MG63 (cell line): ENCODE measurements around the gene TMPRSS7. TPM values are rescaled to one million over a fixed set of nuclear protein-coding genes. Genes with fewer than 3 reads are reported as not detected.
"Not testable (repeated sequence)": the region's sequence is repeated elsewhere in the genome, so short reads cannot be mapped to it uniquely, and the experiment has no call there.

Source experiments
- DNase-seq: peaks from one replicate; pipeline ENCODE4 v3.0.0-alpha.2; 2020
- H3K27me3 ChIP-seq: fragments of 250-450 bp; sonication (Bioruptor Pico); 2 replicates; pipeline ENCODE4 v1.5.1; 2020; ENCODE audit warnings: mild to moderate bottlenecking, moderate library complexity
- H3K36me3 ChIP-seq: fragments of 250-450 bp; sonication (Bioruptor Pico); 2 replicates; pipeline ENCODE4 v1.5.1; 2020; ENCODE audit warnings: mild to moderate bottlenecking, moderate library complexity
- H3K4me3 ChIP-seq: fragments of 250-450 bp; sonication (Bioruptor Pico); 2 replicates; pipeline ENCODE4 v1.5.1; 2020; ENCODE audit warnings: mild to moderate bottlenecking, moderate library complexity
- H3K9me3 ChIP-seq: fragments of 250-450 bp; sonication (Bioruptor Pico); 2 replicates; pipeline ENCODE4 v1.5.1; 2020; ENCODE audit warnings: mild to moderate bottlenecking, moderate library complexity
- total RNA-seq: library from RNA; depleted of rRNA; stranded (reverse); fragments of >200 nt; shearing (Covaris generic); gene quantifications from 2 replicates; pipeline ENCODE4 v1.2.3, GENCODE V29; 2014; ENCODE audit warnings: low replicate concordance

Gene TMPRSS7
- total RNA-seq, 1 experiment from 2014 or later: not detected

DNA sequence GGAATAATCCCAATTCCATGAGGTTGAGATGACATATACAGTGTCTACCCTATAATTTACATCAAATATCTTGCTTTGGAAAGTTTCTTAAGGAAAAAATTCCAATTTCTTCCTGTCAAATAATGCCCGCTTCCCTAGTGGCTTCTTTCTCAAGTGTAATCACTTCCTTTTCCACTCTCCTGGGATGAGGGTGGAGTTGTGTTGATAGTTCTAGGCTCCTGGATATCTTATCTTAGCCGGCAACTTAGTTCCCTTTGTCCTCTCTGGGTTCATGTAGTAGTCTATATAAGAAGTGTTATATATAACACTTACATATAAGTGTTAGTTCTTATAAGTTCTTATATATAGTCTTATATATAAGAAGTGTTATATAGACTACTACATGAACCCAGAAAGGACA lies 24.9 kb upstream of the TMPRSS7 start:
- Histone ChIP-seq H3K27me3 (no peaks in the 10 kb centered on the region), H3K4me3 (no peak overlapping the region), H3K36me3 (no peaks in the 10 kb centered on the region), H3K9me3 (0 out of 2 replicates have a peak, but pooled peaks cover 2% of the 10 kb centered on the region)
- no peak for DNase-seq

DNA sequence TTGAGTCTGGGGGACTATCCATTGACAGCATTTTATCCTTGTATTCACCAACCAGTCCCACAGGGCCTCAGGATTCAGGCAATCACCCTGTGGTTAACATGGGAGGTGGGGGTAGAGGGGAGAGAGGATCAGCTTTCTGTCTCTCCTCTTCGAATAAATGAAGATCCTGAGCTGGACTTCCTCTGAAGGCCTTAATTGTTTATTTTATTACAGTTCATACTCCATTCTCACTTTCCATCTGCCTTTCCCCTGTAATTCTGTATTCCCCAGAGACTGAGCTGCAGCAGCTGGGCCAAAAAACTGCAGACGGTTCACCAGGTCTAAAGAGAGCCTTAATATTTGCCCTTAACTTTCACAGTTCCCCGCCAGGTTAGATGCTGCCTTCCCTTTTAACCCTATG lies 23.9 kb upstream of the TMPRSS7 start:
- Histone ChIP-seq H3K4me3 (no peak overlapping the region), H3K36me3 (no peaks in the 10 kb centered on the region), H3K27me3 (no peaks in the 10 kb centered on the region), H3K9me3 (0 out of 2 replicates have a peak, but pooled peaks cover 2% of the 10 kb centered on the region)
- no peak for DNase-seq

DNA sequence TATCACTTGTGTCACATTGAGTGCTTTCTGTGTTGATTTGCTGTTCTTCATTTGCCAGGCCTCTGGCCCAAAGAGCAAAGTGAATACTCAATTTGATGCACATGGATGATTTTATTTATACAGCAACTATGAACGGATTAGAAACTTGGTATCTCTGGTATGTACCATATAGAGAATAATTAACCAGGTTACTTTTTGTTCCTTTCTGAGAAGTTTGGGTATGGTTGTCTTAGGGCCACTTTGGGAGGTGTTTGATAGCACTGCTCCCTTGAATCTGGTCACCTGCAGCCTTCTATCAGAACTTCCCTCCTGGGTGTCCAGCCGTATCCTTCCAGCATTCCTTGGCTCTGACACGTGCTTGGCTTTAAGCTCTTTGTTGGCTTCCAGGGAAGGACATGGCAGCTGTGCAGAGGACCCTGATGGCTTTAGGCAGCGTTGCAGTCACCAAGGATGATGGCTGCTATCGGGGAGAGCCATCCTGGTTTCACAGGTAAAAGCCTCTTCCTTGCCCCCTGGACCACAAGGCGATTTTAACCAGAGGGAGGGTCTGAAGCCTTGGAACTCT lies 23.1 kb upstream of the TMPRSS7 start:
- Histone ChIP-seq H3K9me3 (0 out of 2 replicates have a peak, but pooled peaks cover 2% of the 10 kb centered on the region), H3K27me3 (no peaks in the 10 kb centered on the region), H3K36me3 (no peaks in the 10 kb centered on the region), H3K4me3 (no peak overlapping the region)
- DNase-seq: no peak

DNA sequence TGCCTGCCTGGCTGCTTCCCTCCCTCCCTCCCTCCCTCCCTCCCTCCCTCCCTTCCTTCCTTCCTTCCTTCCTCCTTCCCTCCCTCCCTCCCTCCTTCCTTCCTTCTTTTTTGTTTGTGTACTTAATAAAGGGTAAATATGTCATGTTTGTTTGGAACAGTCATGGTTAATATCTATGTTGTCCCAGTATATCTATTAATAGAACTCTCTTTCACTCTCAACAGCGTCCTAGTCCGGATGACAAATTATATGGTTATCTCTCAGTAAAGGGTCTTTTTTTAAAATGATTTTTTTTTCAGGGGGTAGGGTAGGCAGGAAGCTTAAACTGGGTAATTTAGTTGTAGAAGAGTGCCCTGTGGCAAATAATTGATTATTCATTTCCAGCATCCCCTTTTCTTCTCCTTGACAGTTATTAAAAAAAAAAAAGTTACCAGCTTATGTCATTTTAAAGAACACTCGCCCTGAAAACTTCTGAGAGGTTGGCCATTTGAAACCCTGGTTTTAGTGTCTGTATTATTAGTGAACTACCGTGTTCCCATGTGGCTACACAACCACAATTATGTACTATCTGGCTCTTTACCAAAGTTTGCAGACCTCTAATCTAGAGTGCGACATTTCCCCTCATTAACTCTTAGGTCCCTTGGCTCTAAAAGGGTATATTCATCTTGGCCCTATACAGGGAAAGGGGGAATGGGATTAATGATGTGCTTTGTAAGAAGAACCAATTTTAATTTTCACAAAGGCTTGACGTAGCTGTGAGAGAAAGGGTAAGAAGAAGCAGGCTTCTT lies 22.1 kb upstream of the TMPRSS7 start:
- no peak for DNase-seq

DNA sequence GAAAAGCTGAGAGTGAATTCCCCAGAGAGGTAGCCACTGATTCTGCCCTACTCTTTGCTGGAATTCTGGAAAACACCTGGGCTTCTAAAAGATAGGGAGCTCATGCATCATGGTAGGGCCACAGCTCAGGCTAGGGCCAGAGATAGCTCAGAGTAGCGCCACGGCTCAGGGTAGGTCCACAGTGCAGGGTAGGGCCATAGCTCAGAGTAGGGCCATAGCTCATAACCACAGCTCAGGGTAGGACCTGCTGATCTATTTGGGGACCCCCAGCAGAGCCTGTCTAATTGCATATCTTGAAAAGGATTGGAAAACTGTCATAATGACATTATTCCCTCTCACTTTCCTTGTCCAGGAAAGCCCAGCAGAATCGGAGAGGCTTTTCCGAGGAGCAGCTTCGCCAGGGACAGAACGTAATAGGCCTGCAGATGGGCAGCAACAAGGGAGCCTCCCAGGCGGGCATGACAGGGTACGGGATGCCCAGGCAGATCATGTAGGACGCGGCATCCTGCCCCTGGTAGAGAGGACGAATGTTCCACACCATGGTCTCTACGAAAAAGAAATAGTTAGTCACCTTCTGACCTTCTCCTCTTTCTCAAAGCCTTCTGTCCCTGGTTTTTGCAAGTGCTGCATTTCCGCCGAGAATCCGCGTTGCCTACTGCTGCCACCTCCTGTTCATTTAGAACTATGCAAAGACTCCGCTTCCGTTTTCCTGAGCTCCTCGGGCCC lies 21.3 kb upstream of the TMPRSS7 start:
- DNase-seq: peak; percentile 59
- Histone ChIP-seq H3K36me3 (no peaks in the 10 kb centered on the region), H3K27me3 (no peaks in the 10 kb centered on the region), H3K4me3 (no peak overlapping the region), H3K9me3 (0 out of 2 replicates have a peak, but pooled peaks cover 2% of the 10 kb centered on the region)

More for the DNA sequence above, 22.1 kb upstream of the TMPRSS7 start:
- H3K4me3 ChIP-seq: no peak overlapping the region
- 0 out of 2 replicates have a peak, but pooled peaks cover 2% of the 10 kb centered on the region for H3K9me3 ChIP-seq
- no peaks in the 10 kb centered on the region for H3K27me3 ChIP-seq
- no peaks in the 10 kb centered on the region for H3K36me3 ChIP-seq

DNA sequence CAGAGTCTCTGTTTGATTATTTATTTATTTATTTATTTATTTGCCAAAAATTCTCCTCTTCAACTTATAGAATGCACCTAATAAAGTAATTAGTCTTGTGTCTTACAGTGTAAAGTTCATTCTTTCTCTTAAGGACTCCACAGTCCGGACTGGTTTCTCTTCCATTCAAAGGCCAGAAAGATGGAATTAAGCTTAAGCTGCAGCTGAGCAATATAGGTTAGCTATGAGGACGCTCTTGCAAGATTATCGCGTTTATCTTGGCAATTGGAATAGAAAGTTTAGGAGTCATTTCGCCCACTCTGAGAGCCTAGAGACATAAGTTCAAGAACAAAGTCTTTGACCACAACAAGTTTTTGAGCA lies 20.8 kb upstream of the TMPRSS7 start:
- 0 out of 2 replicates have a peak, but pooled peaks cover 2% of the 10 kb centered on the region for H3K9me3 ChIP-seq
- DNase-seq: no peak
- H3K27me3 ChIP-seq: no peaks in the 10 kb centered on the region
- H3K4me3 ChIP-seq: no peak overlapping the region
- no peaks in the 10 kb centered on the region for H3K36me3 ChIP-seq

DNA sequence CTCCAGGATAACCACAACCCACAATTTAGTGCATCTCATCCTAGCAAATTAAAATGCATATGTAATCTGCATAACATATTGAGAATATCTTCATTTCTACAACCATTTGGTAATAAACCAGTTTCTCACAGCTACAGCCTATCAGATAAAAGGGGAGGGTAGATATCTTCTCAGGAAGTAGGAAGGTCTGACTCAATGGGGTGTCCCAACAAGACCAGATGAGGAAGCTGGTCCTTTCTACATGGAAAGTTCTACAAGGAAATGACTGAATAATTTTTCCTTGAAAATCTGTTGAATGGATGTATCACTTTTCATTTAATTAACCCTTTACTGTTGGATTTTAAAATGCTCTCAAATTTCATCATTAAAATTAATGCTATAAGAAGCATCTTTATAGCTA lies 17.4 kb upstream of the TMPRSS7 start:
- no peak for DNase-seq
- Histone ChIP-seq H3K9me3 (peaks cover 5% of the 10 kb centered on the region; the same call in 1 of the 2 replicates), H3K27me3 (no peaks in the 10 kb centered on the region), H3K4me3 (no peak overlapping the region), H3K36me3 (no peaks in the 10 kb centered on the region)

DNA sequence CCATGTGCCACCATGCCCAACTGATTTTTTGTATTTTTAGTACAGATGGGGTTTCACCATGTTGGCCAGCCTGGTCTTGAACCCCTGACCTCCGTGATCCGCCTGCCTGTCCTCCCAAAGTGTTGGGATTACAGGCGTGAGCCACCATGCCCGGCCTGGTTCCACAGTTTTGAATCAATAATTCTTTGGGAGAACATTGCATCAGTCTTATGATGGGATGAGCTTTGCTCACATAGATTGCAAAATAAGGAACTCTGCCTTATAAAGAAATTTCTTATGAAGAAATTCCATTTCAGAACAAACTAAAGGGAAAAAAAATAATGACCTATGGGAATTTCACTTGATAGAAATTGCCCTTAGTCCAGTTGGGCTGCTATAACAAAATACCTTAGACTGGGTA lies 15.8 kb upstream of the TMPRSS7 start:
- Histone ChIP-seq H3K4me3 (no peak overlapping the region), H3K9me3 (peaks cover 6% of the 10 kb centered on the region; the same call in 1 of the 2 replicates), H3K27me3 (no peaks in the 10 kb centered on the region), H3K36me3 (no peaks in the 10 kb centered on the region)
- no peak for DNase-seq

DNA sequence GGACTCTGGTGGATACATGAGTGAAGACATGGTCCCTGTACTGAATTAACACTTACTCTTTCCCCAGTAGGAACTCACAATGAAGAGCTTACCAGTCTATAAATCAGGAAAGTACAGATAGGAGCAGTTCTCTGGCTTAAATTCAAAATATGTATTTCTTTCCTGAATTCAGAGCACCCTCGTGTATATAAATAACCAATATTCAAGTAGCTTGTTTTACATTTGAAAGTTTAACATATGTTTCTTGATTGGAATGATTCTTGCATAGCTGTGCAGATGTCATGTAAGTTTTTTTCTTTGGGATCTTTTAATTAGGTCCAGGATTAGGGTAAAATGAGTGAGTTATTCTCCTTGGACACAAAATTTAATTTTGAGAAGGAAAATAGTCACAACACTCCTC lies 14.8 kb upstream of the TMPRSS7 start:
- no peak for DNase-seq
- H3K36me3 ChIP-seq: no peaks in the 10 kb centered on the region
- no peaks in the 10 kb centered on the region for H3K27me3 ChIP-seq
- H3K4me3 ChIP-seq: no peak overlapping the region
- H3K9me3 ChIP-seq: peaks cover 6% of the 10 kb centered on the region; the same call in 1 of the 2 replicates

DNA sequence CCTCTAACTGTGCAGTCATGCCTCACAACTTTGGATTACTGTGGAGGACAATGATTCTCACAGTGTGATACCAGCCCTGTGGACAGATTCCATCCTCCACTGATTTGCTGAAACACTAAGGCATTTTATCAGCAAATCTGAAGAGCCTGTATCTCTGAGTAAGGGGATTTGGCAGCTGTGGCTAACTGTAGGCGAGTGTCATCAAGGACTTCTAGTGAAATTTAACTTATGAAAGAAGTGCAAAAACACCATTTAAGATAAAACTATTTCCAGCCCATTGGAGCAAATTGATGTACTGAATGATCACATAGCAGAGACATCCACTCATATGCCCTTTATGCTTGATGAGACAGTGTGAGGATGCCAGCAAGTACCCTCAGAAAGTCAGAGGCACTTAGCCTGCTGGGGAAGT lies 13.9 kb upstream of the TMPRSS7 start:
- no peak overlapping the region for H3K4me3 ChIP-seq
- no peaks in the 10 kb centered on the region for H3K36me3 ChIP-seq
- peaks cover 6% of the 10 kb centered on the region; the same call in 1 of the 2 replicates for H3K9me3 ChIP-seq
- no peak for DNase-seq
- H3K27me3 ChIP-seq: no peaks in the 10 kb centered on the region

DNA sequence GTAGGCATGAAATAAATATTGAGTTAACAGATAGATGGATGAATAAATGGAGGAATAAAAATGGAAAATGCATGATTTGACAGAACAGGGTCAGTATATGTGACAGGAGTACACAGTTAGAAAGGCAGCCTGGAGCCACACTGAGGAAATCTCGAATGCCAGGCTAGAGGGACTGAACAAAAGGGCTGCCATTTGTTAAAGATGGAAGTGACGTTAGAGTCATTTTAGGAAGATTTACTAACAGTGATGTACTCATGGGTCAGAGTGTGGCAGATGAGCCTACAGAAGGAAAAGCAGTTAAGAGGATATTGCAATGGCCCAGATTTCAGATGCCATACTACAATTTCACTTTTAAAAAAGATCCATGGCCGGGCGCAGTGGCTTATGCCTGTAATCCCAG lies 7.4 kb upstream of the TMPRSS7 start:
- H3K4me3 ChIP-seq: no peak overlapping the region
- no peak for DNase-seq
- H3K9me3 ChIP-seq: peaks cover under 1% of the 10 kb centered on the region; the same call in 1 of the 2 replicates
- no peaks in the 10 kb centered on the region for H3K36me3 ChIP-seq
- H3K27me3 ChIP-seq: no peaks in the 10 kb centered on the region

DNA sequence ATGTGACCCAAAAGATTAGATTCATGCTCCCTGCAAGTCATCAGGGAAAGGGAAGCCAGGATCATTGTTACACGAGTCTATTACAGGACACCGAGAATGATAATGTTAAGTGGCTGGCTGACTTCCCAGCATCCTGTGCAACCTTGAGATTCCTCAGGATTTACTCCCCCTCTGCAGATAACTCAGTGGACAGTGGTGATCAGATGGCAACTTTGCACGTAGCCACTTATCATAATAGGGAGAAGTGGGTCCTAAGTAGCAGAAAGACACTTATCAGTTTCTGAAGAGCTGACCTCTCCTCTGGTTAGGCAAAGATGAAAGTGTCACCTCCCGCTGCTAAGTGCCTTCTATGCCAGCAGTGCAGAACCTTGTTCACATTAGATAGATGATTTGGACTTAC lies 6.7 kb upstream of the TMPRSS7 start:
- Histone ChIP-seq H3K27me3 (no peaks in the 10 kb centered on the region), H3K4me3 (no peak overlapping the region), H3K9me3 (no peaks in the 10 kb centered on the region), H3K36me3 (no peaks in the 10 kb centered on the region)
- DNase-seq: no peak

DNA sequence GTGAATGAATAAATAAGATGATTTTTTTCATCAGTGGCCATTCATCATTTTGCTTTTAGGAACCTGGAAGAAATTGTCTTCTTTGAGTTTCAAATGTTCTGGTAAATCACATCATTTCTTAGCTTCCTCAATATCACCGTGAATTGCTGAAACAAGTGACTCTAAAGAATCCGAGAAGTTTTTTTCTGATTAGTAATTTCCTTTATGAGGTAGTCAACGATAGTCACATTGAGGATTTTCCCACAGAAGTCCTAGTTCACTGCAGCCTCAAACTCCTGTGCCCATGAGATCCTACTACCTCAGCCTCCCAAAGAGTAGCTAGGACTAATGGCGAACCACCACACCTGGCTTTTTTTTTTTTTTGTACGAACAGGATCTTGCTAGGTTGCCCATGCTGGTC lies 3.6 kb upstream of the TMPRSS7 start:
- DNase-seq: no peak
- Histone ChIP-seq H3K4me3 (no peak overlapping the region), H3K9me3 (no peaks in the 10 kb centered on the region), H3K36me3 (no peaks in the 10 kb centered on the region), H3K27me3 (no peaks in the 10 kb centered on the region)

DNA sequence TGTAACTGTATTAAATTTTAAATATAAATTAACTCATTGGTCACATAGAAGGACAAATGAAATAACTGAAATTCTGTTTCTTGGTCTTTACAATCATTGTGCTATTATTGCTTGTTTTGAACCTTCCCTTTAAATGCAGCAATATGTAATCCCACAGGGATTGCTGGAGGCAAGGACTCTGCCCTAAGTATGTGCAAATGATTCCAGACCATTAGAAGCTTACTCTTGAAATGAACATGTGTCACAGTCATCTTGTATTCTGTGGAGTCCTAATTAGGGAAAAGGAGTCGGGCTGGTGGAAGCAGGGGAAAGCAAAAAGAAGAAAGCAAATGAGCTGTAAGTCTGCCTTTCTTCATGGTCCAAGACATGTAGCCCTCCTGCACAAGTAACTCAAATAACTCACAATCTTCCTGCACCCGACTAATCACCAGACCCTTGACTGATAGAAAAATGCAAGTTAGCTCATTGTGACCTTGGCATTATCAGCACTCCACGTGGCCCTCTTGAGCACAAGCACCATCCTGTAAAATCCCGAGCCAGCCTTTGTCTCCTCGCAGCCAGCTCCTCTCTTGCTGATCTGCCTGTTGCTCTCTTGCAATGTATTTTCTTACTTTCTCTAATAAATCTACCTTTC lies 2.3 kb upstream of the TMPRSS7 start:
- no peaks in the 10 kb centered on the region for H3K9me3 ChIP-seq
- no peaks in the 10 kb centered on the region for H3K27me3 ChIP-seq
- H3K4me3 ChIP-seq: no peak overlapping the region
- DNase-seq: no peak
- no peaks in the 10 kb centered on the region for H3K36me3 ChIP-seq

DNA sequence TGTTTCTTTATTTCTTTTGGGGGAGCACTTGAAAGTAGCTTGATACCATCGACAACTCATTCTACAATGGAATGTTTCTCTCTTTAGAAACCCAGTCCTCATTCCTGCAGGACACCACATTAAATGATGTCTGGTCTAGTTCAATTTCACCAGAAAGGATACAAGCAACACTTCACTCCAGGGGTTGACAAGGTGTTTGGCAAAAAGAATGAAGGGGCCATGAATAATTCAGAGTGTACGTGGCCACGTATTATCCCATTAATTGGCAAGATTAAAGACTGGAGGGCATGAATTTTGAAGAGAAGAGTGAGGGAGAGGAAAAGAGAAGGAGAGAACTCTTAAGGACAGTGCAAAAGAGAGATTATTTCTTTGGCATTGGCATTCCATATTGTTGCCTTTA lies 705 bp downstream of the TMPRSS7 start:
- no peaks in the 10 kb centered on the region for H3K36me3 ChIP-seq
- no peak for DNase-seq
- no peaks in the 10 kb centered on the region for H3K9me3 ChIP-seq
- H3K4me3 ChIP-seq: no peak overlapping the region
- no peaks in the 10 kb centered on the region for H3K27me3 ChIP-seq

DNA sequence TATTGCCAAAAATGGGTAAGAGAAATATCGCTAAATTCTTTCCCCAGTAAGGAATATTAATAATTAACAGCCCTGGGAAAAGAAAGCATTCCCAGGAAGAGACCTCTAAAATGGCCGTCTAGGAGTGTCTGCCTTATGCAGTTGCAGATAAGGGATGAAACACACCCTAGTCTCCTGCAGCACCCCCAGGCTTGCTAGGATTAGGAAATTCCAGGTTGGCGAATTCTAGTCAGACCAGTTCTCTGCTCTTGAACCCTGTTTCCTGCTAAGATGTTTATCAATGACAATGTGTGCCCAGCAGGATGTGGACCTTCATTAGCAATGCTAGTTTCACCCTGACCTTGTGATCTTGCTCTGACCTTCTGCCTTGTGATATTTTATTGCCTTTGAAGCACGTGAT lies 2.7 kb downstream of the TMPRSS7 start:
- not testable (repeated sequence) for H3K9me3 ChIP-seq, H3K4me3 ChIP-seq, DNase-seq, H3K36me3 ChIP-seq, H3K27me3 ChIP-seq

DNA sequence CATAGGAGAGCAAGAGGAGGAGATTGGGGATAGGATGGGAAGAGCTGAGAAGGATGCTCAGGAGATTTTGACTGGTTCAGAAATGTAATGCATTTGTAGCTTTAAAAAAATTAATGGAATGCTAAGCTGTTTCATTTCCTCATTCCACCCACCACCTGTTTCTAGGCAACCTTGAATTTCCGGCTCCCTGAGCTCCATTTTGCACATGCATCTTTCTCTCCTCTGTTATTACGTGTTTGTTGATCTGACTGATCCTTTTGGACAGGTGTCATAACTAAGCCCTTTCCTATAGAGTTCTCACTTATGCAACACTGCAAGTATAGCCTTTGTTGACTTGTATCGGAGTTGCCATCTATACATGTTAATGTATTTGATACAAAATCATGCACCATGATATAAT lies 4.3 kb downstream of the TMPRSS7 start:
- no peak for DNase-seq
- Histone ChIP-seq H3K9me3 (no peaks in the 10 kb centered on the region), H3K4me3 (no peak overlapping the region), H3K36me3 (no peaks in the 10 kb centered on the region), H3K27me3 (no peaks in the 10 kb centered on the region)
